GM20000 (cell line): ENCODE data around the gene C16orf86.

Experiments used
- DNase-seq: peaks from one replicate; pipeline ENCODE4 v3.0.0; 2012; ENCODE audit warnings: low spot score
- CTCF ChIP-seq: IDR thresholded peaks from 2 replicates; pipeline ENCODE4 v1.5.1; 2012; ENCODE audit warnings: mild to moderate bottlenecking, control low read depth; ENCODE audit errors: extremely low read depth, missing control alignments

C16orf86 gene

GRCh38 chr16:67666559-67667452 lies at the start of gene C16orf86, which contains the start of gene ENKD1:
TSS of gene C16orf86 (plus strand) at chr16:67666814. CDS start at chr16:67666971, 157 bp downstream.
TSS of gene ENKD1 (minus strand) at chr16:67666750. CDS start at chr16:67666442, 308 bp downstream.
- no peak for TF ChIP-seq CTCF
- peak; percentile 96 for DNase-seq

GRCh38 chr16:67628216-67628615 lies 38.4 kb upstream of the C16orf86 start:
- no peak for DNase-seq
- TF ChIP-seq CTCF: no peak

GRCh38 chr16:67632415-67633172 lies 34.0 kb upstream of the C16orf86 start:
- no peak for TF ChIP-seq CTCF
- DNase-seq: no peak

- no peak for DNase-seq
- no peak for TF ChIP-seq CTCF
Observed at GRCh38 chr16:67636713-67637112, 29.9 kb upstream of the C16orf86 start.

- no peak for DNase-seq
- no peak for TF ChIP-seq CTCF
Observed at GRCh38 chr16:67637625-67638024, 29.0 kb upstream of the C16orf86 start.

- DNase-seq: no peak
- TF ChIP-seq CTCF: no peak
Observed at GRCh38 chr16:67641779-67642708, 24.6 kb upstream of the C16orf86 start.
